Cortex of kidney (tissue), 1 donor: Measurements from ENCODE around the gene FAM111A.

Source experiments
- DNase-seq: peaks from one replicate; lab custom pipeline; 2025; lab: John Stamatoyannopoulos, UW

FAM111A gene

DNA sequence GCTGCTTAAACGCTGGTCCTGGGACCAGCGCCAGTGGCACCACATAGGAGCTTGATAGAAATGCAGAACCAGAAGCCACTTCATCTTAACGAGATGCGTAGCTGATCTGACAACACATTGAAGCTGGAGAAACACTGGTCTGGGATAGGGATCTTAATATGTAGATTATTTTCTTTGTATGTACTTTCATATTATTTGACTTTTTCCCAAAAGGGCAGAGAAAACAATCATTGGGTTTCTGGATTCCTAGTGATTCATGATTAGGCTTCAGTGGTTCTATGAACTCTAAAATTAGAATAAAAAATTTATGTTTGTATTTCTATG, 57.7 kb downstream of the FAM111A start:
- DNase-seq, result no peak

DNA sequence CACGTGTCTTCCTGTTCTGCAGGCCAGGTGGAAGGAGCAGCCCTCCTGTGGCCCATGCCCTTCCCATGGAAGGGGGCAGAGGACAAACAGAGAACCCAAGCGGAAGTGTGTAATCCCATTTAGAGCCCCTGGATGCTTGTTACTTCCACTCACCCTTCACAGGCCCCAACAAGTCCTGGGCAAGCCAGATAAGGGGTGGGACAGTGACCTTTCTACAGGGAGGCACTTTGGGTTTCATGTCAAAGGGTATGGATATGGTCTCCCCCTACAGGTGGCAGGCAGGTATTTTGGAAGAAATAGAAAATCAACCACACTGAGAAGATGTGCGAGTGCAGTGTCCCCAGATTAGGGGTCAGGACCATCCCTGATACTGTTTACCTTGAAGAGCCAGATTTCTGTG, 58.7 kb downstream of the FAM111A start:
- no peak for DNase-seq
